GM21717 (cell line): Measurements from ENCODE around the gene HDAC7.

Experiments
- ATAC-seq: cut with Tn5 transposase; IDR thresholded peaks from one replicate; pipeline ENCODE4 v1.9.1; 2021; ENCODE audit warnings: mild to moderate bottlenecking, moderate library complexity; ENCODE audit not compliant: unreplicated experiment

HDAC7 gene

DNA sequence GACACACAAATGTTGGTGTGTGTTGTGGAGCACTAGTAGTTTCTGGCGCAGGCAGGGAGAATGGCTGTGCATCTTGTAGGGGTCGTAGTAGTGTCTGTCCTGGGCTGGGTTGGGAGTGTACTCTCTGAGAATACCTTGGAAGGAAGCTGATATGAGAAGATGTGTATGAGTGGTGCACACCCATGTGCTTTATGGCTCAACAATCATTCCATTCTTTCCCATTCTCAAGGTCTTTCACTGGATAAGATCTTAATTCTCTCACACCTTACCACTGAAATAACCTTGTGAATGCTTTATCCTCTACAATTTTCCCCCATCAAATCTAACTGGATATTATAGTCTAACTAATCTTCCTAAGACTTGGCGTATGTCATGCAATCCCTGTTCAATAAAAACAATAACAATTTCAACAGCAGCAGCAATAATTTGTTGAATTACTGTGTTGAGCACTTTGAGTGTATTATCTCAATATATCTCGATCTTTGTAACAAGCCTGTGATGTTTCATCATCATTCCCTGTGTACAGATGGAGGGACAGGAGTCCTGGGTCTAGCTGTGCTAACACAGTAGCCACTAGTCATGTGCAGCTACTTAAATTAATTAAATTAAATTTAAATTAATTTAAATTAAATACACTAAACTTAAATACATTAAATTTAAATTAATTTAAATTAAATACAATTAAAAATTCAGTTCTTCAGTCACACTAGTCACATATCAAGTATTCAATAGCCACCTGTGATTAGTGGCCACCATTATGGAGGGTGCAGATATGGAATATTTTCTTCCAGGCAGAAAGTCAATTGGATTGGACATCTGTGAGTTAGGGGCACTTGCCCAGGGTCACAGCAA is 50.2 kb downstream of the HDAC7 start:
- no peak for ATAC-seq

- no peak for ATAC-seq
Observed at GRCh38 chr12:47768323-47768811, 51.3 kb downstream of the HDAC7 start.

- no peak for ATAC-seq
Observed at GRCh38 chr12:47767216-47767724, 52.4 kb downstream of the HDAC7 start.

DNA sequence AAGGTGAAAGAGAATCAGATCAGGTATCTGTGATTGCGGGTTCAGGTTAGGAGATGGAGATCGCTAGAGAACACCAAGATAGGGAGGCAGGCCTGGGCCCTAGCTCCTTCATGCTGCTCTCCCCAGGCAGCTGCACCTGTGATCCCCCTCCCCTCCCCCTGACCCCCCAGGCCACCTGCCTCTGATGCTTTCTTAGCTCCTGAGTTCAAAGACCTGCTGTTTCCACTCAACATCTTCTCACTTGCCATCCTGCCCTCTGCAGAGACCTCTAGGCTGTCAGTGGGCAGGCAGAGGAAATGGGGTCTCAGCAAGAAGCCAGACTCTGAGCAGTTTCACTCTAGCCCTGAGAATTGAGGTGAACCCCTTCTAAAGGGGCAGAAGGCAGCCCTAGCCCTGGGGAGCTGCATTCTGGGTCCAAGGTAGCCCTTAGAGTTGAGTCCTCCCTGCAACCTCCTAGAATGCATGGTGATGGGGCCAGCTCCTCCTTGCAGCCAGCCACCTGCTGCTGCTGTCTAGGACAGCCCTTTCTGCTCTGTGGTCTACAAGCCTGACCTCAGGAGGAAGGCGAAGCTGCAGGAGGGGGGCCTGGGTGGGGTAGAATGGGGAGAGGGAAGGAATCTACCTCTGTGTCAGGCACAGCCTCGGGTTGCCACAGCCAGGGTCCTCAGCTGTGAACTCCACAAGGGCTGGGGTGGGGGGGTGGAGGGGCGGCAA is 53.0 kb downstream of the HDAC7 start:
- no peak for ATAC-seq

GRCh38 chr12:47763481-47764346 is 56.0 kb downstream of the HDAC7 start:
- no peak for ATAC-seq

DNA sequence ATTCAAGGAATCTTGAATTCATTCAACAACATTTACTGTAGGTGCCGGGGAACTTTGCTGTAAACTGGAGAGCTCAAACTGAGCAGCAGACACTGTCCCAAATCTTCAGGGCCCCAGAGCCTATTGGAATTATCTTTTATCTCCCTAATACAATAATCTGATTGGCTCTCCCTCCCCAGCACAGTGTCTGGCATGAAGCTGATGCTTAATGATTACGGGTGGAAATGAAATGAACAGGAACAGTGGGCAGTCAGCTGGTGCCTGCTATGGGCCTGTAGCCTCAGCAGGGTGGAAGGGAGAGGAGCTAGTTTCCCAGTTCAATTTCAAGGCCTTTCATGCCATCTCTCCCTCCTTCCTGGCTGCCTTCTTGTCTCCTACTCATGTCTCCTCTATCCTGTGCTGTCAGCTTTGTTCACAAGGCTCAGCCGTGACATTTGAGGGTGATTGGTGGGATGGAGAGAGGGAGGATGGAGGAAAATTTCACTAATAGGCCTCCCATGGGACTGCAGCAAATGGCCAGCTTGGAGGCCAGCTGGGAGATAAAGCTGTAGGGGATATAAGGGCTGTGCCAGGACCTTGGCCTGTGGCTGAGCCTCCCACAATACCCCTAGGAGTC is 56.7 kb downstream of the HDAC7 start:
- no peak for ATAC-seq

- ATAC-seq = no peak
Observed at GRCh38 chr12:47758834-47759690, 60.6 kb downstream of the HDAC7 start, which contains the start of gene RAPGEF3. TSS of gene RAPGEF3 (minus strand) at chr12:47758880. CDS start at chr12:47758556, 324 bp downstream.

- ATAC-seq = no peak
Observed at GRCh38 chr12:47758584-47758833, 61.2 kb downstream of the HDAC7 start.

- ATAC-seq = no peak
Observed at GRCh38 chr12:47757840-47758583, 61.7 kb downstream of the HDAC7 start.

GRCh38 chr12:47757364-47757839 is 62.3 kb downstream of the HDAC7 start:
- no peak for ATAC-seq

DNA sequence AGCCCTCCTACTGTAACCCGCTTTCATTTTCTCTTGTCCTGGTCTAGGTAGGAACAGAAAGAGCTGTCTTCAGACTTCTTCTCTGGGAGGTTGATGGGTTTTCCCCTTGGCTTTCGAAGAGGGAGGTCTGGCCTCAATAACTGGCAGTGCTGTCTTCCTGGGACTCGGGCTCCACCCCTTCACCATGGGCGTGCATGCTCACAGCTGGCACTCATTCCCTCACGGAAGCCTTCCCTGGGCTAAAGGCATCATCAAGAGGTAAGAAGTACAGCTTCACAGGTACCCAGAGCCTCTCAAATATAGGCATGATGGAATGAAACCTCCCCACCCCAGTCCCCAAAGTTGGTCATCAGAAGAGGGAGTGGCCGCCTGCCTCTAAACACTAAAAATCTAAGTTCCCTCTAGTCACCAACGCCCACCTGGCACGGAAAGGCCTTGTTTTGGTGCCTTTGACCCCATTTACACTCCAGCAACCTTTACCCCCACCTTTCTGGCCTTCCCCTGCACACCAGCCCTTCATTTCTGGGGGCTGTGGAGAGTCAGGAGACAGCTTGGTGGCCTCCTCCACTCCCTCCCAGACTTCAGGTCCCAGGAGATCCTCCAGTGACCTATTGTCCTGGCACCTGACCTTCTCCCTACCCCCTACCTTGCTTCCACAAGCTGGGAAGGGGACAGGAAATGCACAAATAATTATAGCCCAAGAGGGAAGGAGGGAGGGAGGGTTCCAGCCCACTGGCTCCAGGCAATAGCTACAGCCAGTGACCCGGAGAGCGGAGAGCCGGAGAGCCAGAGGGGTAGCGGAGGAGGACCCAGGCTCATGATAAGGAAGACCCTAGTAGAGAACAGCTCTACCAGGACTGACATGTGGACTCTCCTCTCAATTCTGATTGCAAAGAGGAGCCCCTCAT is 63.8 kb downstream of the HDAC7 start:
- peak; percentile 82 for ATAC-seq

- ATAC-seq = peak; percentile 16
Observed at GRCh38 chr12:47754881-47755280, 64.8 kb downstream of the HDAC7 start.

GRCh38 chr12:47754126-47754525 is 65.6 kb downstream of the HDAC7 start:
- no peak for ATAC-seq

DNA sequence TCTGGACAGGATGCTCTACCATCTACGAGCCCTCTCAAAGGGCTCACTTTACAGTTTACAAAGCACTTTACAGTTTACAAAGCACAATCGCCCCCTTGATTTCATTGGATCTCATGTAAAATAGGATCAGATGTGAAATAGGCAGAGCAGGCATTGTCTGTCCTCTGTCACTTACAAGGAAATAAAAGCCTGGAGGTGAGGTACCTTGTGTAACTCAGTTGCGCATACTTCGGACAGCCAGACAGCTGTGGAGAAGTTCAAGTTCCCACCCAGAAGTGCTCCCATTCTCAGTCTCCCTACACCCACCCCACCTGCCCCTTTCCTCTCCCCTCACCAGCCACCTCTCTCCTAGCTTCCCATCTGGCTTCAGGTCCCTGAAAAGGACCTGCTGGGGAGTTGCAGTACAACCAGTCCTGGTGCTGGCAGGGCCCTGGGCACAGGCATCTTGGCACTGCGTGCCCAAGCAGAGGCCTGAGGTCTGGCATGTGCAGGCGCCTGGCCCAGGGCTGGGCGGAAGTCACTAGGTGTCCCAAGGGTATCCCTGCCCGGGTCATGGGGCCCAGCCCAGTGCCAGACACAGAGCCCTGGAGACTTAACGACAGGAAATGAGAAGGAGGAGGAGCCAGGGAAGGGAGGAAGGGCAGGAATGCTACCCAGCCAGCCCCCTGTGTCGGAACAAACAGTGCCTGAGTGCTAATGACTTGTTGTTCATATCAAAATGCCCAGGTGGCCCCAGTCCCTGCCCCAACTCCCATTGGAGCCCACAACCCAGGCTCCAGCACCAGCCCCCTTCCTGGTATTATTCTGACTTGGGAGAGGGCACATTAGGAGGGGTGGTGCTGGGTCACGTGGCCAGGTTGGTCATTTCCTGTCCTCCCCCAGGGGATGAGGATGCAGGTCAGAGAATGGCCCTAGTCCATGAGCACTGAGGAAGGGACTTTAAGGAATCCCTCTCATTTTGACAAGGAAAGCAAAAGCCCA is 66.4 kb downstream of the HDAC7 start:
- ATAC-seq = no peak

GRCh38 chr12:47752552-47752951 is 67.2 kb downstream of the HDAC7 start:
- no peak for ATAC-seq

DNA sequence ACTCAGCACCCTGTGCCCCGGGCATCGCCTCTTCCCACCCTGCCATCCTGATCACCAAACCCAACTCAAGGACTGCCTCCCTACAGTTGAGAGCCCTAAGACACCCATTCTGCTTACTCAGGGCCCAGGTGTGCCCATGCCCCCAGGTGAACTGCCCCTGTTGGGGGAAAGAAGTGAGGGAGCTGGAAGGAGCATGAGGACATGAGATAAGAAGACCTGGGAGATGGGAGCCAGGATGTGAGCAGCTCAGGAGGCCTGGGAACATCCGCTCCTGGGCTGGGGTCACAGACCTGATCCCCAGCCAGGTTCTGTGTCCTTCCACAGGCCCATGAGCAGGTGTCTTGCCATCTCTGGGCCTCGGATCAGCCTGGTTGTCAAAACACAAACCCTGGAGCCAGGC is 67.6 kb downstream of the HDAC7 start:
- no peak for ATAC-seq

GRCh38 chr12:47751561-47751960 is 68.1 kb downstream of the HDAC7 start:
- no peak for ATAC-seq
